Keratinocyte (primary cell): ENCODE measurements around the gene FRY.

Source experiments
- CTCF ChIP-seq, 3 experiments: IDR thresholded peaks in 1 of 3; conservative IDR thresholded peaks in 1 of 3; optimal IDR thresholded peaks in 1 of 3; 2 replicates in 2 of 3; 3 replicates in 1 of 3; pipeline versions ENCODE3 to v1.5.1; 2011; ENCODE audit warnings: low read length in 3 of 3, mild to moderate bottlenecking in 3 of 3, moderate library complexity in 2 of 3, control low read depth in 1 of 3, inconsistent platforms in 1 of 3; ENCODE audit not compliant: insufficient read depth in 2 of 3; ENCODE audit errors: extremely low read depth in 1 of 3
- EZH2 ChIP-seq: IDR thresholded peaks from one replicate; pipeline ENCODE4 v1.6.1; 2012; ENCODE audit warnings: inconsistent platforms, mild to moderate bottlenecking, low read length, moderate library complexity

- TF ChIP-seq CTCF (optimal IDR thresholded peaks at IDR 0.05 in 1 of 3, IDR thresholded peaks at IDR 0.05 in 1 of 3, conservative IDR thresholded peaks at IDR 0.05 in 1 of 3; ENCODE audit: extremely low read depth in 1 of 3, insufficient read depth in 2 of 3, low read length in 3 of 3) (no peak), EZH2 (no peak)
These were observed 7.5 kb downstream of the FRY start for GRCh38 chr13:32039056-32039455.
